WI38 (cell line): ENCODE data around the gene HOXB13.
"Not testable (repeated sequence)": the region's sequence is repeated elsewhere in the genome, so short reads cannot be mapped to it uniquely, and the experiment has no call there.

ENCODE experiments used
- H3K4me3 ChIP-seq: 2 replicates; pipeline ENCODE4 v1.5.1; 2011; ENCODE audit warnings: low read depth, mild to moderate bottlenecking, control low read depth, low read length
- TF ChIP-seq, protein P1 (sequence below): IDR thresholded peaks from 2 replicates; pipeline ENCODE4 v1.5.1; 2012; ENCODE audit warnings: low read depth, mild to moderate bottlenecking, control low read depth, low read length

The HOXB13 gene

DNA sequence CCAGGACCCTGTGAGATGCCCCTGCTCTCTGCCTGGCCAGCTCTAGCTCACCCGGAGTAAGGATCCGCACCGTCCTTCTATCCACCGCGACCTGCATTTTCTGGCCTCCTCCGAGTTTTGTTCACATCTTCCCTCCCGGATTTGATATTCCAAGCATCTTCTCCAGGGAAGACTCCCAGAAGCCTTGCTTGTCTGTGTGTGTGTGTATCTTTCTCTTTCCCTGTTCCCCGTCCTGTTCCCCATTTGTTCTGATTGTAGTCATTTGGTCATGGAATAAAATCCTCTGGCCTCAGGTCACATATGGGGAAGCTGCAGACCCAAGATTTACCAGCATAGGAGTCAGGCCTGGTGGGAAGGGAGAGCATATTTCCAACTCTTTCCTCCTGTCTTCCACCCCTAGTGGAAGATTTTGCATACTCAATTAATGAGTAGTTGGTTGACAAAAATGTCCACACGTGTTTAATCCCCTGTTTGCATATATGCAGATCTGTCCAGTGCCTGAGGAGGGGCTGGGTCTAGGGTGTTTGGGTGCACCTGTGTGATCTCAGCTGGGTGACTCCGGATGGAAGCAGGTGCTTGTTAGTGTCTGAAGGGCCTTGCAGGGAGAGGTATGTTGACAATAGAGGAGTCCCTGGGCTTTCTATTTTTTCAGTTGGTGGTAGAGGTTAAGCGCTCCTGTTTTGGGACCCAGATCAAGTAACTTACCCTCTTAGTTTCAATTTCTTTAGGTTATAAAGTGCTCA lies 8.1 kb downstream of the HOXB13 start:
- TF ChIP-seq, protein P1, sequence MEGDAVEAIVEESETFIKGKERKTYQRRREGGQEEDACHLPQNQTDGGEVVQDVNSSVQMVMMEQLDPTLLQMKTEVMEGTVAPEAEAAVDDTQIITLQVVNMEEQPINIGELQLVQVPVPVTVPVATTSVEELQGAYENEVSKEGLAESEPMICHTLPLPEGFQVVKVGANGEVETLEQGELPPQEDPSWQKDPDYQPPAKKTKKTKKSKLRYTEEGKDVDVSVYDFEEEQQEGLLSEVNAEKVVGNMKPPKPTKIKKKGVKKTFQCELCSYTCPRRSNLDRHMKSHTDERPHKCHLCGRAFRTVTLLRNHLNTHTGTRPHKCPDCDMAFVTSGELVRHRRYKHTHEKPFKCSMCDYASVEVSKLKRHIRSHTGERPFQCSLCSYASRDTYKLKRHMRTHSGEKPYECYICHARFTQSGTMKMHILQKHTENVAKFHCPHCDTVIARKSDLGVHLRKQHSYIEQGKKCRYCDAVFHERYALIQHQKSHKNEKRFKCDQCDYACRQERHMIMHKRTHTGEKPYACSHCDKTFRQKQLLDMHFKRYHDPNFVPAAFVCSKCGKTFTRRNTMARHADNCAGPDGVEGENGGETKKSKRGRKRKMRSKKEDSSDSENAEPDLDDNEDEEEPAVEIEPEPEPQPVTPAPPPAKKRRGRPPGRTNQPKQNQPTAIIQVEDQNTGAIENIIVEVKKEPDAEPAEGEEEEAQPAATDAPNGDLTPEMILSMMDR: no peak
- no peak overlapping the region for H3K4me3 ChIP-seq

DNA sequence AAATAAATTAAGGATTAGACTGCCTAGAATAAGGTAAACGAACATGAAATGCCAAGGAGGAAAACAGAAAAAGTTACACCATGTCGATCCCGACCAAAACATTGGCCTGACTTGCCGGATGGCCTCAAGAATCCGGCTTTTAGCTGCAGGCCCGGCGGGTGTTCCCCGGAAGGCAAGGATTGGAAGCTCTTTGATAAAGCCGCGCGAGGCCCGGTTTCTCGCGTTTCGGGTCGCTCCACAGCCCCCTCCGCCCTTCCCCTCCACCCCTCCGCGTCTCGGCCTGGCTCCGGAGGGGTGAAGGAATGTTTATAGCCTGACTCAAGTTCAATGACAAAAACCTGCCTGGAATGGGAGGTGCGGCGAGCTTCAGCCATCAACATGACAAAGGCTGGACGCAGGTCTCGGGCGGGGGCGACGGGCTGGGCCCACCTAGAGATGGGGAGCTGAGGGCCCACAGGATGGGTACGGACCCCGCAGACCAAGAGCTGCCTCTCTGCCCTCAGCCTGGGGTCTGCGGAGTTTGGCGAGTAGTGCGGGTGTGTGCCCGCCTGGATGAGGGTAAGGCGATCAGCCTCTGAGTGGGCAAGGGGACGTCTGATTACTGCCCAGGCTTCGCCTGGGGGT lies 8.8 kb downstream of the HOXB13 start:
- no peak overlapping the region for H3K4me3 ChIP-seq

DNA sequence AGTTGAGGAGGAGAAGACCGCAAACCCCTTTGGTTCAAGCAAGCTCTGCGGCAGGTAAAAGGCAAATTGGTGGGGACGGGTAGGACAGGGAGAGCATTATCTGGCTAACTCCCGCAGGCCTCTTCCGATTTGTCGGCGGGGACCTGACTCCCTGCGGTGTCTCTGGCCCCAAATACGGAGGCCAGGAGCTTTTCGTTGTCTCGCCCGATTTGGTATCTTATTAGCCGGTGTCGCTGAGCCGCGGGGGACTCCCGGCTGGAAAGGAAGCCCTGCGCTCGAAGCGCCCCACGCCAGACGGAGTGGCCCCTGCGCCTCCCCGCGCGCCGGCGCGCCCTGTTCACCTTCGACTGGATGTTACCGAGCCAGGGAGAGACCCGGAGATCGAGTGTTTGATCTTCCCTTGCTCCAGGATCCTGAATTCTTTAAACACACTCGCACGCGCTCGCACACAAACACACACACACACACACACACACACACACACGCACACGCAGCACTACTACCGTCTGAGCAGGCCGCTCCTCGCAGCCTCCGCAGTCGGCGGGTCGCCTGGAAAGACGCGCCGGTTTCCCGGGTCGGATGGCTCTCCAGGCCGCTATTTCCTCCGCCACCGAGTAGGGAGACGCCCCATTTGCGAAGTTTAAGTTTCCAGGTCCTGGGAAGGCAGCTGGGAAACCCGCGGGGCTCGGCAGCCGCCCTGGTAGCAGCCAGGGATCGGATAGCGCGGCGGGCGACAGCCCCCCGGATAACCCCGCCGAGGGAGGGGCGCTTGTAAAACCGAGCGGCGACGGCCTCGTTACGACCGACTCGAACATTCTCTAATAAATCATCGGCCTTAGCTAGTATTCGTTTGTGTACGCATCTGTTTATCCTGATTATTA lies 9.5 kb downstream of the HOXB13 start:
- H3K4me3 ChIP-seq: no peak overlapping the region
- TF ChIP-seq, protein P1: no peak

More for the DNA sequence above, 8.8 kb downstream of the HOXB13 start:
- TF ChIP-seq, protein P1: no peak

DNA sequence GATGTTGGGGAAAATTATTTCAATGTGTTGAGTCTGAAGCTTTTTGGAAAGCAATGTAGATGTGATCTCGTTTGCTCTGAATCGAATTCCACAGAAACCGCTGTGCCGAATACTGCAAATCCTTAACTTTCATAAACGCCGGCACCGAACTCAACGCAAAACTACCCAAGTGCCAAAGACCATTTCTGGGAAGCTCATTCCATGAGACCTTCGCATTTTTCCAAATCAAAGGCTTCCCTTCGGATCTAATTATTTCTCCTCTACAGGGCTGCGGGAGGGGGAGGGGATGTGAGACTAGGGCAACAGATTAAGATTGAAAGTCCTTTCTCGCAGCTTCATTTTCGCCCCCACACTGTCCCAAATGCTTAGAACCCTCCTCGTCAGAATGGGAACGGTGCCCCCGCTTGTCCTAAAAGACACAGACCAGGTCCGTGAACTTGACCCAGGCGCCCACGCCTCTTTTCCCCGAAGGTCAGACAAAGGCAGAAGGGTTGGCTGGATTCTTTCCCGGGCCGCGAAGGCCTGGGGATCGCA lies 10.3 kb downstream of the HOXB13 start:
- TF ChIP-seq, protein P1: no peak
- H3K4me3 ChIP-seq: no peak overlapping the region

DNA sequence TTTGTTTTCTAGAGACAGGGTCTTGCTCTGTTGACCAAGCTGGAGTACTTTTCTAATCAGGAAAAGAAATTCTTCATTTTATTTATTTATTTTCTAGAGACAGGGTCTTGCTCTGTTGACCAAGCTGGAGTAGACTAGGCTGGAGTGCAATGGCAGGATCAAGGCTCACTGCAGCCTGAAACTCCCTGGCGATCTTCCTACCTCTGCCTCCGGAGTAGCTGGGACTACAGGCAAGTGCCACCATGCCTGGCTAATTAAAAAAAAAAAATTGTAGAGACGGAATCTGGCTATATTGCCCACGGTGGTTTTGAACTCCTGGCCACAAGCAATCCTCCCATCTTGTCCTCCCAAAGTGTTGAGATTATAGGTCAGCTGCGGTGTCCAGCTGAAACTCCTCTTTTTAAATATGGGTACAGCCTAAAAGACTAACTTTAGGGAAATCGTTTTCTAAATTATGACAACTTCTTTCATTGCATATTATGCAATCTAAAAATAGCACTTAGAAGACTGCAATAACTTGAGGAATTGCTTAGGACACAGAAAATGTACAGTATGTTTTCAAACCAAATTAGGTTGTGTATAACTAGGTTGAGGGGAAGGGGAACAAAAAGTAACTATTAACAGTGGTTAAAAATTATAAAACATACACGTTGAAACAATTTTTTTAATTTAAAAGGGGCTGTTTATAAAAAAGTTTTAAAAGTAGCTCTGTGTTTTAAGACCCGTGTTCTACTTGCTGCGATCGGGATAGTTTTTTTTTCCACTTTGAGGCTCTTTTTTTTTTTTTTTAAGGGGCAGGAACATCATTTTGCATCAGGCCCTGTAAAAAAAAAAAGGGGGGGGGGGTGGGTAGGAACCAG lies 11.0 kb downstream of the HOXB13 start:
- TF ChIP-seq, protein P1: no peak
- no peak overlapping the region for H3K4me3 ChIP-seq

DNA sequence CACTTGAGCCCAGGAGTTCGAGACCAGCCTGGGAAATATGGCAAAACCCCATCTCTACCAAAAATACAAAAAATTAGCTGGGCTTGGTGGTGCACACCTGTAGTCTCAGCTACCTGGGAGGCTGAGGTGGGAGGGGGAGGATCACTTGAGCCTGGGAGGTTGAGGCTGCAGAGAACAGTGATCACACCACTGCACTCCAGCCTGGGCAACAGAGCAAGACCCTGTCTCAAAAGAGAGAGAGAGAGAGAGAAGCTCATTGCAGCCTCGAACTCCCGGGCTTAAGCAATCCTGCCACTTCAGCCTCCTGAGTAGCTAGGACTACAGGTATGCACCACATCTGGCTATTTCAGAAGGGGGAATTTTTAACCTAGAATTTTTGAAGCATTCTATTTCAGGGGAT lies 12.0 kb downstream of the HOXB13 start:
- not testable (repeated sequence) for H3K4me3 ChIP-seq
